ENCODE measurements around the gene CRACDL. TPM values are rescaled to one million over a fixed set of nuclear protein-coding genes. Genes with fewer than 3 reads are reported as not detected.

The CRACDL gene
- polyA plus RNA-seq, 1 experiment: not detected

- no peak overlapping the region for H3K4me3 ChIP-seq (ENCODE audit: low read depth, low read length)
- no peak for DNase-seq (ENCODE audit: low read depth)
- TF ChIP-seq CTCF (IDR thresholded peaks at IDR 0.05; ENCODE audit: insufficient read depth, low read depth, low read length): no peak
- H3K27me3 ChIP-seq (ENCODE audit: control insufficient read depth, insufficient read depth, low read length): peaks cover 2% of the 10 kb centered on the region
- ChIA-PET CTCF (interaction anchor here (0.6 kb wide), 1 partner anchor 176 kb away, joined by 3 read pairs; no protein-coding TSS in a partner anchor), POLR2A (no interaction called here)
- no peaks in the 10 kb centered on the region for H3K36me3 ChIP-seq (ENCODE audit: control insufficient read depth, insufficient read depth, low read length)
Observed at GRCh38 chr2:98876741-98877140, 59.3 kb downstream of the CRACDL start.

- ChIA-PET POLR2A (no interaction called here), CTCF (no interaction called here)
- no peak overlapping the region for H3K4me3 ChIP-seq (ENCODE audit: low read depth, low read length)
- no peak for DNase-seq (ENCODE audit: low read depth)
- TF ChIP-seq CTCF (IDR thresholded peaks at IDR 0.05; ENCODE audit: insufficient read depth, low read depth, low read length): no peak
- no peaks in the 10 kb centered on the region for H3K36me3 ChIP-seq (ENCODE audit: control insufficient read depth, insufficient read depth, low read length)
- peaks cover 2% of the 10 kb centered on the region for H3K27me3 ChIP-seq (ENCODE audit: control insufficient read depth, insufficient read depth, low read length)
Observed at GRCh38 chr2:98875746-98876145, 60.3 kb downstream of the CRACDL start.

- peaks cover 2% of the 10 kb centered on the region for H3K27me3 ChIP-seq (ENCODE audit: control insufficient read depth, insufficient read depth, low read length)
- no peak overlapping the region for H3K4me3 ChIP-seq (ENCODE audit: low read depth, low read length)
- H3K36me3 ChIP-seq (ENCODE audit: control insufficient read depth, insufficient read depth, low read length): no peaks in the 10 kb centered on the region
- POLR2A ChIA-PET: no interaction called here
- DNase-seq (ENCODE audit: low read depth): no peak
- CTCF ChIA-PET: no interaction called here
- TF ChIP-seq CTCF (IDR thresholded peaks at IDR 0.05; ENCODE audit: insufficient read depth, low read depth, low read length): no peak
Observed at GRCh38 chr2:98875081-98875728, 60.8 kb downstream of the CRACDL start.

- ChIA-PET CTCF (interaction anchor here (0.7 kb wide), 1 partner anchor 1389 kb away, joined by 3 read pairs; no protein-coding TSS in a partner anchor), POLR2A (no interaction called here)
- H3K36me3 ChIP-seq (ENCODE audit: control insufficient read depth, insufficient read depth, low read length): no peaks in the 10 kb centered on the region
- H3K27me3 ChIP-seq (ENCODE audit: control insufficient read depth, insufficient read depth, low read length): peaks cover 2% of the 10 kb centered on the region
- no peak for TF ChIP-seq CTCF (IDR thresholded peaks at IDR 0.05; ENCODE audit: insufficient read depth, low read depth, low read length)
- H3K4me3 ChIP-seq (ENCODE audit: low read depth, low read length): no peak overlapping the region
- DNase-seq (ENCODE audit: low read depth): no peak
Observed at GRCh38 chr2:98874186-98874689, 61.8 kb downstream of the CRACDL start.

- H3K36me3 ChIP-seq (ENCODE audit: control insufficient read depth, insufficient read depth, low read length): no peaks in the 10 kb centered on the region
- H3K27me3 ChIP-seq (ENCODE audit: control insufficient read depth, insufficient read depth, low read length): peaks cover 2% of the 10 kb centered on the region
- ChIA-PET POLR2A (no interaction called here), CTCF (interaction anchor here (1.2 kb wide), 1 partner anchor 14 kb away, joined by 4 read pairs; no protein-coding TSS in a partner anchor)
- no peak overlapping the region for H3K4me3 ChIP-seq (ENCODE audit: low read depth, low read length)
- DNase-seq (ENCODE audit: low read depth): no peak
- TF ChIP-seq CTCF (IDR thresholded peaks at IDR 0.05; ENCODE audit: insufficient read depth, low read depth, low read length): no peak
Observed at GRCh38 chr2:98872526-98872925, 63.5 kb downstream of the CRACDL start.

All from BJ (cell line).